ENCODE measurements around the gene POLR2E.

DNA sequence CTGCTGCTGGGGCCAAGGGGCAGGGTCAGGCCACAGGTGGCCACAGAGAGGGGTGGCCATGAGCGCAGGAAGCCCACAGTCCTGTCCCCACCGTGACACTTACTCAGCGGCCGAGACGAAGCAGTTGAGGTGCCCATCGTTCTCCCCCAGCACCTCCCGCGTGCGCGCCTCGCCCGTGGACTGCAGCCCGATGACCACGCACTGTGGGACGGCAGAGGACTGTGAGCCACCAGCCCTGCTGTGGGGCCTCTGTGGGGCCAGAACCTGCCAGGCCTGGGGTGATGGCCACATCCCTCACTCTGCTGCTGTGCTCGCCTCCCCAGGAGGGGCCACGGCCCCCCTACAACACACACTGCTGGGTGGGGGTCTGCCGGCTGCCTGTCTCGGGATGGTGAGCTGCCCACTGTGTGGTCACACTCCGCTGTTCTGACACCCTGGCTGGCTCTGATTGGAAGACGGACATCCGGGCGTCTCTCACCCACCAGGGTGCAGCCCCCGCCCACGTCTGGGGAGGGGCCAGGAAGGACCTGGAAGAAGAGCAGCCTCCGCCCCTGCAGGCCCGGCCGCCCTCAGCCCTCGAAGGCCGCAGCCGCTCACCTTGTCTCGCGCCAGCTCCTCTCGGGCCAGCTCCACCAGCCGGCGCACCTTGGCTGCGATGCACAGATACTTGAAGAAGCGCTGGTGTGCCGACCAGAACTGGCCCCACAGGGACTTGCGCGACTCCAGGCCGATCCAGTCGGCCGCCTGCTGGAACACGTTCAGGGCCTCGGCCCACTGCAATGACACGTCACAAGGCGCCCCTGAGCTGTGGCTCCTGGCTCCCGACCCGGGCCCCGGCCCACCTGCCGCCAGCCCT lies 21.8 kb upstream of the POLR2E start:
- TF ChIP-seq ZNF586 (CRISPR knock-in tag; conservative IDR thresholded peaks at IDR 0.05) = no peak
- TF ChIP-seq POLR2G (IDR thresholded peaks at IDR 0.05; ENCODE audit: low read depth, low read length) = 0 out of 2 replicates have a peak, but pooled peaks have one; percentile 24
- TF ChIP-seq, protein P1, sequence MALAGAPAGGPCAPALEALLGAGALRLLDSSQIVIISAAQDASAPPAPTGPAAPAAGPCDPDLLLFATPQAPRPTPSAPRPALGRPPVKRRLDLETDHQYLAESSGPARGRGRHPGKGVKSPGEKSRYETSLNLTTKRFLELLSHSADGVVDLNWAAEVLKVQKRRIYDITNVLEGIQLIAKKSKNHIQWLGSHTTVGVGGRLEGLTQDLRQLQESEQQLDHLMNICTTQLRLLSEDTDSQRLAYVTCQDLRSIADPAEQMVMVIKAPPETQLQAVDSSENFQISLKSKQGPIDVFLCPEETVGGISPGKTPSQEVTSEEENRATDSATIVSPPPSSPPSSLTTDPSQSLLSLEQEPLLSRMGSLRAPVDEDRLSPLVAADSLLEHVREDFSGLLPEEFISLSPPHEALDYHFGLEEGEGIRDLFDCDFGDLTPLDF (CRISPR knock-in tag; IDR thresholded peaks at IDR 0.05) = no peak

Data from K562 (cell line).